ENCODE data around the gene SPAG16. TPM values are rescaled to one million over a fixed set of nuclear protein-coding genes. Genes with fewer than 3 reads are reported as not detected.

The SPAG16 gene
- total RNA-seq, 2 experiments from 2014 or later: 2.8 to 3.2 TPM

- H3K27me3 ChIP-seq (ENCODE audit: control insufficient read depth in 1 of 2, insufficient read depth in 2 of 2, low read length in 2 of 2): no peaks in the 10 kb centered on the region
- TF ChIP-seq CTCF (IDR thresholded peaks at IDR 0.05): no peak
- CTCF ChIA-PET: no interaction called here
- no peaks in the 10 kb centered on the region for H3K9me3 ChIP-seq (ENCODE audit: control insufficient read depth in 1 of 2, insufficient read depth in 1 of 2, low read length in 2 of 2)
- no peaks in the 10 kb centered on the region for H3K36me3 ChIP-seq (ENCODE audit: insufficient read depth, low read length)
- no peaks in the 10 kb centered on the region for H3K36me3 Mint-ChIP-seq (ENCODE audit: low read depth)
- intact Hi-C loops (cut with DNase I, micrococcal nuclease): no loop called here
- H3K4me1 Mint-ChIP-seq (ENCODE audit: low read depth): no peaks in the 10 kb centered on the region
- no peak overlapping the region for H3K4me3 Mint-ChIP-seq
- H3K4me1 ChIP-seq (ENCODE audit: insufficient read depth, low read length): no peaks in the 10 kb centered on the region
- ATAC-seq (ENCODE audit: poor library complexity): no peak
- no peak overlapping the region for H3K27ac Mint-ChIP-seq
- H3K27me3 Mint-ChIP-seq: no peaks in the 10 kb centered on the region
- DNase-seq: no peak
- no peak overlapping the region for H3K4me3 ChIP-seq (ENCODE audit: low read length)
- H3K27ac ChIP-seq (ENCODE audit: low read depth in 1 of 2, low read length in 2 of 2): no peak overlapping the region
- POLR2A ChIA-PET: no interaction called here
- H3K9me3 Mint-ChIP-seq: no peaks in the 10 kb centered on the region
These were observed 948.0 kb downstream of the SPAG16 start for GRCh38 chr2:214232271-214232670.

GRCh38 chr2:214233164-214233563 is 948.9 kb downstream of the SPAG16 start:
- Mint-ChIP-seq H3K27me3 (no peaks in the 10 kb centered on the region), H3K27ac (no peak overlapping the region), H3K36me3 (ENCODE audit: low read depth) (no peaks in the 10 kb centered on the region), H3K9me3 (no peaks in the 10 kb centered on the region), H3K4me1 (ENCODE audit: low read depth) (no peaks in the 10 kb centered on the region), H3K4me3 (no peak overlapping the region)
- Histone ChIP-seq H3K36me3 (ENCODE audit: insufficient read depth, low read length) (no peaks in the 10 kb centered on the region), H3K4me3 (ENCODE audit: low read length) (no peak overlapping the region), H3K27me3 (ENCODE audit: control insufficient read depth in 1 of 2, insufficient read depth in 2 of 2, low read length in 2 of 2) (no peaks in the 10 kb centered on the region), H3K4me1 (ENCODE audit: insufficient read depth, low read length) (no peaks in the 10 kb centered on the region), H3K9me3 (ENCODE audit: control insufficient read depth in 1 of 2, insufficient read depth in 1 of 2, low read length in 2 of 2) (no peaks in the 10 kb centered on the region), H3K27ac (ENCODE audit: low read depth in 1 of 2, low read length in 2 of 2) (no peak overlapping the region)
- DNase-seq (no peak), ATAC-seq (ENCODE audit: poor library complexity) (no peak)
- ChIA-PET POLR2A (no interaction called here), CTCF (no interaction called here)
- no peak for TF ChIP-seq CTCF (IDR thresholded peaks at IDR 0.05)
- intact Hi-C loops (cut with DNase I, micrococcal nuclease): no loop called here

GRCh38 chr2:214242797-214243196 is 958.5 kb downstream of the SPAG16 start:
- Mint-ChIP-seq H3K27me3 (no peaks in the 10 kb centered on the region), H3K4me3 (no peak overlapping the region), H3K36me3 (ENCODE audit: low read depth) (no peaks in the 10 kb centered on the region), H3K27ac (no peak overlapping the region), H3K9me3 (peaks cover 2% of the 10 kb centered on the region), H3K4me1 (ENCODE audit: low read depth) (no peaks in the 10 kb centered on the region)
- H3K9me3 ChIP-seq (ENCODE audit: control insufficient read depth in 1 of 2, insufficient read depth in 1 of 2, low read length in 2 of 2): no peaks in the 10 kb centered on the region
- H3K27ac ChIP-seq (ENCODE audit: low read depth in 1 of 2, low read length in 2 of 2): no peak overlapping the region
- no peak overlapping the region for H3K4me3 ChIP-seq (ENCODE audit: low read length)
- ATAC-seq (ENCODE audit: poor library complexity): no peak
- ChIA-PET CTCF (no interaction called here), POLR2A (no interaction called here)
- intact Hi-C loops (cut with DNase I, micrococcal nuclease): loop anchor here in 1 of 2 experiments (10.0 kb wide), 1 partner anchor 532 kb away; no protein-coding TSS in a partner anchor
- no peak for DNase-seq
- H3K36me3 ChIP-seq (ENCODE audit: insufficient read depth, low read length): no peaks in the 10 kb centered on the region
- no peaks in the 10 kb centered on the region for H3K4me1 ChIP-seq (ENCODE audit: insufficient read depth, low read length)
- TF ChIP-seq CTCF (IDR thresholded peaks at IDR 0.05): no peak
- H3K27me3 ChIP-seq (ENCODE audit: control insufficient read depth in 1 of 2, insufficient read depth in 2 of 2, low read length in 2 of 2): no peaks in the 10 kb centered on the region
